Measurements from ENCODE around the gene MICU1. TPM values are rescaled to one million over a fixed set of nuclear protein-coding genes. Genes with fewer than 3 reads are reported as not detected.
A peak's percentile ranks its signal among the peaks of the same experiment; 100 is the strongest.

The MICU1 gene
- total RNA-seq, 1 experiment from 2014 or later, result 89.4 TPM

DNA sequence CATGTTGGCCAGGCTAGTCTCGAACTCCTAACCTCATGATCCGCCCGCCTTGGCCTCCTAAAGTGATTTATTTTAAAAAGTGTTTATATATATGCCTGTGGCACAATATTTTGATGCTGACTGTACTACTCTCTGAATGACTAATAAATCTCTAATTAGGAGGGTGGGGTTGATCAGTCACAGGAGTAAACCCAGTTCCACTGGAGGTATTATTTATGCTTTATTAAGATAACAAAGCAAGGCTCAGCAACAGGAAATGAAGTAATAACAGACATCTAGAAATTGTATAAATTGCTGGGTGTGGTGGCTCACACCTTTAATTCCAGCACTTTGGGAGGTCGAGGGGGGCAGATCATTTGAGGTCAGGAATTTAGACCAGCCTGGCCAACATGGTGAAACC, 40.0 kb upstream of the MICU1 start:
- Mint-ChIP-seq H3K4me1 (ENCODE audit: low read depth, unreplicated experiment) (peaks cover 18% of the 10 kb centered on the region), H3K36me3 (ENCODE audit: insufficient read depth, unreplicated experiment) (no peaks in the 10 kb centered on the region), H3K4me3 (ENCODE audit: low read depth, unreplicated experiment) (no peak overlapping the region), H3K27me3 (ENCODE audit: unreplicated experiment) (no peaks in the 10 kb centered on the region), H3K9me3 (ENCODE audit: low read depth, unreplicated experiment) (no peaks in the 10 kb centered on the region), H3K27ac (ENCODE audit: unreplicated experiment) (no peak overlapping the region)
- intact Hi-C loops (cut with micrococcal nuclease; ENCODE audit: unreplicated experiment), result no loop called here
- BruUV-seq (replicated peaks), result no TSS peak
- peak; percentile 33 for DNase-seq
- CTCF ChIA-PET, result interaction anchor here (1.4 kb wide), 1 partner anchor 10 kb away, joined by 7 read pairs; no protein-coding TSS in a partner anchor
- TF ChIP-seq CTCF (IDR thresholded peaks at IDR 0.05; ENCODE audit: unreplicated experiment), result no peak

DNA sequence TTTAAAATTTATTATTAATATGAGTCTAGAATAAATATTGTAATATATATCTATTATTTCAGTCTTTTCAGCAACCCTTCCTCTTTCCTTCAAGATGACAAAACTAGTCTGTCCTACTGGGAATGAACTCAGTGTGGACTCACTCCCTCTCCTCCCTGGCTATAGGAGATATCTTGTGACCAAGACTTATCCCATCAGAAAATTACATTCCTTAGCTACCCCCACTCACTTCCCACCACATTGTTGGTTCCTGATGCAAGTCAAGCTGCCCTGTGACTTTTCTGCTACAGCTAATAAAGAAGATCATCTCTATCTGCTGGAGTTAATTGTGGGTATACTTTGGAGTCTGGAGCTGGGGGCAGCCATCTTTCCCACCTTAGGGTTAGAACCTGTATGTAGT, 38.1 kb upstream of the MICU1 start:
- Mint-ChIP-seq H3K27ac (ENCODE audit: unreplicated experiment) (no peak overlapping the region), H3K27me3 (ENCODE audit: unreplicated experiment) (no peaks in the 10 kb centered on the region), H3K36me3 (ENCODE audit: insufficient read depth, unreplicated experiment) (no peaks in the 10 kb centered on the region), H3K4me3 (ENCODE audit: low read depth, unreplicated experiment) (no peak overlapping the region), H3K4me1 (ENCODE audit: low read depth, unreplicated experiment) (peaks cover 37% of the 10 kb centered on the region), H3K9me3 (ENCODE audit: low read depth, unreplicated experiment) (no peaks in the 10 kb centered on the region)
- BruUV-seq (replicated peaks), result no TSS peak
- CTCF ChIA-PET, result interaction anchor here (1.8 kb wide), 1 partner anchor 17 kb away, joined by 3 read pairs; no protein-coding TSS in a partner anchor
- TF ChIP-seq CTCF (IDR thresholded peaks at IDR 0.05; ENCODE audit: unreplicated experiment), result no peak
- intact Hi-C loops (cut with micrococcal nuclease; ENCODE audit: unreplicated experiment), result no loop called here
- DNase-seq, result no peak

GRCh38 chr10:72661431-72661830, 35.6 kb upstream of the MICU1 start:
- no TSS peak for BruUV-seq (replicated peaks)
- no peaks in the 10 kb centered on the region for H3K9me3 Mint-ChIP-seq (ENCODE audit: low read depth, unreplicated experiment)
- H3K27ac Mint-ChIP-seq (ENCODE audit: unreplicated experiment), result no peak overlapping the region
- peaks cover 36% of the 10 kb centered on the region for H3K4me1 Mint-ChIP-seq (ENCODE audit: low read depth, unreplicated experiment)
- intact Hi-C loops (cut with micrococcal nuclease; ENCODE audit: unreplicated experiment), result no loop called here
- CTCF ChIA-PET, result no interaction called here
- TF ChIP-seq CTCF (IDR thresholded peaks at IDR 0.05; ENCODE audit: unreplicated experiment), result no peak
- no peaks in the 10 kb centered on the region for H3K27me3 Mint-ChIP-seq (ENCODE audit: unreplicated experiment)
- no peaks in the 10 kb centered on the region for H3K36me3 Mint-ChIP-seq (ENCODE audit: insufficient read depth, unreplicated experiment)
- DNase-seq, result no peak
- no peak overlapping the region for H3K4me3 Mint-ChIP-seq (ENCODE audit: low read depth, unreplicated experiment)

GRCh38 chr10:72660220-72660619, 34.3 kb upstream of the MICU1 start:
- H3K9me3 Mint-ChIP-seq (ENCODE audit: low read depth, unreplicated experiment), result no peaks in the 10 kb centered on the region
- no peak for TF ChIP-seq CTCF (IDR thresholded peaks at IDR 0.05; ENCODE audit: unreplicated experiment)
- intact Hi-C loops (cut with micrococcal nuclease; ENCODE audit: unreplicated experiment), result no loop called here
- no peaks in the 10 kb centered on the region for H3K36me3 Mint-ChIP-seq (ENCODE audit: insufficient read depth, unreplicated experiment)
- no peak overlapping the region for H3K4me3 Mint-ChIP-seq (ENCODE audit: low read depth, unreplicated experiment)
- peak overlapping the region; percentile 8 for H3K27ac Mint-ChIP-seq (ENCODE audit: unreplicated experiment)
- CTCF ChIA-PET, result interaction anchor here (1.7 kb wide), 1 partner anchor 16 kb away, joined by 5 read pairs; no protein-coding TSS in a partner anchor
- H3K4me1 Mint-ChIP-seq (ENCODE audit: low read depth, unreplicated experiment), result peaks cover 27% of the 10 kb centered on the region
- no TSS peak for BruUV-seq (replicated peaks)
- no peak for DNase-seq
- H3K27me3 Mint-ChIP-seq (ENCODE audit: unreplicated experiment), result no peaks in the 10 kb centered on the region

Measured in Calu3 (cell line).